ENCODE measurements around the gene UBQLN2.

Gene UBQLN2

GRCh38 chrX:56564921-56565840 lies 1.8 kb downstream of the UBQLN2 start:
- no peak overlapping the region for H3K27ac ChIP-seq (replicated peaks; ENCODE audit: low read length)
- no peak overlapping the region for H3K23ac ChIP-seq (ENCODE audit: low read depth, low read length, poor library complexity)
- peak; percentile 2 for DNase-seq (ENCODE audit: low spot score)

DNA sequence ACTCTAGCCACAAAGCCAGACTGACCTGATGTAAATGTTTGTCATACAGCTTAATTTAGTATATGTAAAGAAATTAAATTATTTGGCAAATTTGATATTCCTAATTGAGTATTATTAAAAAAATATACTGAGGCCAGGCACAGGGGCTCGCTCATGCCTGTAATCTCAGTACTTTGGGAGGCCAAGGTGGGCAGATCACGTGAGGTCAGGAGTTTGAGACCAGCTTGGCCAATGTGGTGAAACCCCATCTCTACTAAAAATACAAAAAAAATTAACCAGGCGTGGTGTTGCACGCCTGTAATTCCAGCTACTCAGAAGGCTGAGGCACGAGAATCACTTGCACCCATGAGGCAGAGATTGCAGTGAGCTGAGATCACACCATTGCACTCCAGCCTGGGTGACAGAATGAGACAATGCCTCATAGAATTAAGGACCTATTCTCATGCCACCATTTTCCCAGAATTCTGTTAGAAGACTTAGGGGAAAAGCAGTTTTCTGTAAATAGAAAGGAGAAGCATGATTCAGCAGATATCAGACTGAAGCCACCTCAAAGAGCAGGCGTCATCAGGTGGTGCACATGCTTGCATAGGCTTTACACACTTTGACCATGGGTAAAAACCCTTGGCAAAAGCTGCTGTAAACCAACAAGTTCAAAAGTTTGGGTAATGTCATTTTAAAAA lies 6.1 kb downstream of the UBQLN2 start:
- Histone ChIP-seq H3K9ac (ENCODE audit: low read depth, low read length, poor library complexity) (no peak overlapping the region), H3K36me3 (replicated peaks in 1 of 2; ENCODE audit: control insufficient read depth in 2 of 2, insufficient read depth in 2 of 2, low read length in 2 of 2) (peaks cover 0 to 20% of the 10 kb centered on the region in 2 donors), H3K27me3 (ENCODE audit: control insufficient read depth in 3 of 3, insufficient read depth in 3 of 3, low read depth in 1 of 3, low read length in 3 of 3) (no peaks in the 10 kb centered on the region), H3K18ac (ENCODE audit: low read length) (no peak overlapping the region), H3K4me3 (ENCODE audit: low read length in 2 of 2) (no peak overlapping the region), H3K27ac (replicated peaks; ENCODE audit: low read length) (no peak overlapping the region), H3K23ac (ENCODE audit: low read depth, low read length, poor library complexity) (no peak overlapping the region), H2BK5ac (ENCODE audit: low read length) (no peak overlapping the region), H3K4ac (ENCODE audit: low read length) (no peak overlapping the region), H2AFZ (ENCODE audit: low read length) (no peak overlapping the region), H3K79me1 (ENCODE audit: low read depth, low read length) (no peaks in the 10 kb centered on the region), H4K91ac (ENCODE audit: low read depth, low read length, poor library complexity) (no peak overlapping the region), H3K4me1 (ENCODE audit: control insufficient read depth in 2 of 2, insufficient read depth in 1 of 2, low read depth in 1 of 2, low read length in 2 of 2) (no peaks in the 10 kb centered on the region), H2BK12ac (ENCODE audit: low read length) (no peak overlapping the region), H2BK120ac (ENCODE audit: low read depth, low read length) (no peak overlapping the region), H2AK5ac (ENCODE audit: low read depth, low read length) (no peak overlapping the region), H2BK15ac (ENCODE audit: low read length) (no peak overlapping the region), H3K14ac (ENCODE audit: low read length) (no peak overlapping the region), H4K8ac (ENCODE audit: low read depth, low read length) (no peak overlapping the region), H3K9me3 (replicated peaks in 1 of 2; ENCODE audit: control insufficient read depth in 2 of 2, insufficient read depth in 1 of 2, low read depth in 1 of 2, low read length in 2 of 2) (no peaks in the 10 kb centered on the region), H3K4me2 (ENCODE audit: insufficient read depth, low read length, poor library complexity, severe bottlenecking) (no peak overlapping the region)
- no peak for DNase-seq (ENCODE audit: low spot score)
- WGBS, 2 donors (ENCODE audit: extremely low coverage in 2 of 2, insufficient read length in 2 of 2, insufficient replicate concordance in 1 of 2): no CpG with 5 or more reads among the region's 6 CpGs

More at GRCh38 chrX:56564921-56565840, 1.8 kb downstream of the UBQLN2 start:
- Histone ChIP-seq H2BK12ac (ENCODE audit: low read length) (no peak overlapping the region), H3K4ac (ENCODE audit: low read length) (no peak overlapping the region), H3K9ac (ENCODE audit: low read depth, low read length, poor library complexity) (peak overlapping the region; percentile 60), H3K79me1 (ENCODE audit: low read depth, low read length) (no peaks in the 10 kb centered on the region), H3K27me3 (ENCODE audit: control insufficient read depth in 3 of 3, insufficient read depth in 3 of 3, low read depth in 1 of 3, low read length in 3 of 3) (peaks cover 0 to 8% (median 0%) of the 10 kb centered on the region in 3 experiments), H3K36me3 (replicated peaks in 1 of 2; ENCODE audit: control insufficient read depth in 2 of 2, insufficient read depth in 2 of 2, low read length in 2 of 2) (peaks cover 0 to 20% of the 10 kb centered on the region in 2 donors), H2AK5ac (ENCODE audit: low read depth, low read length) (no peak overlapping the region), H3K4me3 (ENCODE audit: low read length in 2 of 2) (peak overlapping the region; percentile 87 to 96), H4K8ac (ENCODE audit: low read depth, low read length) (no peak overlapping the region), H4K91ac (ENCODE audit: low read depth, low read length, poor library complexity) (no peak overlapping the region), H3K9me3 (replicated peaks in 1 of 2; ENCODE audit: control insufficient read depth in 2 of 2, insufficient read depth in 1 of 2, low read depth in 1 of 2, low read length in 2 of 2) (no peaks in the 10 kb centered on the region), H3K4me1 (ENCODE audit: control insufficient read depth in 2 of 2, insufficient read depth in 1 of 2, low read depth in 1 of 2, low read length in 2 of 2) (no peaks in the 10 kb centered on the region), H3K4me2 (ENCODE audit: insufficient read depth, low read length, poor library complexity, severe bottlenecking) (peak overlapping the region; percentile 83), H2BK15ac (ENCODE audit: low read length) (no peak overlapping the region), H2AFZ (ENCODE audit: low read length) (no peak overlapping the region), H2BK5ac (ENCODE audit: low read length) (no peak overlapping the region), H3K18ac (ENCODE audit: low read length) (no peak overlapping the region), H2BK120ac (ENCODE audit: low read depth, low read length) (no peak overlapping the region), H3K14ac (ENCODE audit: low read length) (no peak overlapping the region)
- WGBS, 2 donors (ENCODE audit: extremely low coverage in 2 of 2, insufficient read length in 2 of 2, insufficient replicate concordance in 1 of 2): no CpG with 5 or more reads among the region's 20 CpGs

DNA sequence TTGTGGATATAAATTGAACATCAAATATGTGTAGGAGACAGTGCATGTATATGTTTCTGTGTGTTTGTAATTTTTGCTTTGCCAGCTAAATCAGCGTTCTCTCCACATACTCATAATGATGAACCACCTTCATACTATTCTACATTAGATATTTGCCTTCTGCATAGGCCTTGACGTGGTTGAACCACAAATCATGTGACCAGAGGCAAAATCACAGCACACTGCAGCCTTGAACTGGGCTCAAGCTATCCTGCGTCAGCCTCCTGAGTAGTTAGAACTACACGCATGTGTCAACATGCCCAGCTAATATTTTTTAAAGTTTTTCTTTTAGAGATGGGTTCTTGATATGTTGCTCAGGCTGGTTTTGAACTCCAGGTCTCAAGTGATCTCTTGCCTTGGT lies 9.5 kb downstream of the UBQLN2 start:
- no peak overlapping the region for H3K4ac ChIP-seq (ENCODE audit: low read length)
- no peak overlapping the region for H3K4me2 ChIP-seq (ENCODE audit: insufficient read depth, low read length, poor library complexity, severe bottlenecking)
- no peak overlapping the region for H3K27ac ChIP-seq (replicated peaks; ENCODE audit: low read length)
- peaks cover 0 to 9% of the 10 kb centered on the region in 2 donors for H3K36me3 ChIP-seq (replicated peaks in 1 of 2; ENCODE audit: control insufficient read depth in 2 of 2, insufficient read depth in 2 of 2, low read length in 2 of 2)
- no peak for DNase-seq (ENCODE audit: low spot score)
- H2BK12ac ChIP-seq (ENCODE audit: low read length): no peak overlapping the region
- no peak overlapping the region for H2AFZ ChIP-seq (ENCODE audit: low read length)
- no peaks in the 10 kb centered on the region for H3K79me1 ChIP-seq (ENCODE audit: low read depth, low read length)
- no peak overlapping the region for H3K9ac ChIP-seq (ENCODE audit: low read depth, low read length, poor library complexity)
- H3K23ac ChIP-seq (ENCODE audit: low read depth, low read length, poor library complexity): no peak overlapping the region
- H3K4me1 ChIP-seq (ENCODE audit: control insufficient read depth in 2 of 2, insufficient read depth in 1 of 2, low read depth in 1 of 2, low read length in 2 of 2): no peaks in the 10 kb centered on the region
- H2AK5ac ChIP-seq (ENCODE audit: low read depth, low read length): no peak overlapping the region
- no peak overlapping the region for H2BK15ac ChIP-seq (ENCODE audit: low read length)
- WGBS, 2 donors (ENCODE audit: extremely low coverage in 2 of 2, insufficient read length in 2 of 2, insufficient replicate concordance in 1 of 2): no CpG with 5 or more reads among the region's 4 CpGs
- H4K8ac ChIP-seq (ENCODE audit: low read depth, low read length): no peak overlapping the region
- no peaks in the 10 kb centered on the region for H3K9me3 ChIP-seq (replicated peaks in 1 of 2; ENCODE audit: control insufficient read depth in 2 of 2, insufficient read depth in 1 of 2, low read depth in 1 of 2, low read length in 2 of 2)
- H2BK120ac ChIP-seq (ENCODE audit: low read depth, low read length): no peak overlapping the region
- no peaks in the 10 kb centered on the region for H3K27me3 ChIP-seq (ENCODE audit: control insufficient read depth in 3 of 3, insufficient read depth in 3 of 3, low read depth in 1 of 3, low read length in 3 of 3)
- no peak overlapping the region for H3K4me3 ChIP-seq (ENCODE audit: low read length in 2 of 2)
- no peak overlapping the region for H2BK5ac ChIP-seq (ENCODE audit: low read length)
- H3K14ac ChIP-seq (ENCODE audit: low read length): no peak overlapping the region
- H3K18ac ChIP-seq (ENCODE audit: low read length): no peak overlapping the region
- H4K91ac ChIP-seq (ENCODE audit: low read depth, low read length, poor library complexity): no peak overlapping the region

DNA sequence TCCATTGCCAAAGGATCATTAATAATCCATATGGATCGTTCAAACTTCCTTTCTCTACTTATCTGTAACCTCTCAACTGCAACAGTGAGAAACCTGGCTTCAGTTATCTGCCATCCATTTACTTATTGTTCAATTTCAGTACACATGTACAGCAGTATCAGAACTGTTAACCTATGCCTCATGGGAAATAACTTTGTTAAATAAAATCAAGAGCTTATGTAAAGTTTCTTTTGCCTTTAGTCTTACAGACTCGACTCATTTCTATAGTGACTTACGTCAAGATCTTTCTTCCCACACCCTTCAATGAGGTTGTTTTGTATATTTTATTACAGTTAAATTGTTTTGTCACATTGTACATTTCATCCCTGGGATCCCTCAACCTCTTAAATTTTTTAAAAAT lies 11.4 kb downstream of the UBQLN2 start:
- Histone ChIP-seq H2BK5ac (ENCODE audit: low read length) (no peak overlapping the region), H3K4ac (ENCODE audit: low read length) (no peak overlapping the region), H3K27ac (replicated peaks; ENCODE audit: low read length) (no peak overlapping the region), H2AFZ (ENCODE audit: low read length) (no peak overlapping the region), H3K23ac (ENCODE audit: low read depth, low read length, poor library complexity) (no peak overlapping the region), H4K8ac (ENCODE audit: low read depth, low read length) (no peak overlapping the region), H3K4me1 (ENCODE audit: control insufficient read depth in 2 of 2, insufficient read depth in 1 of 2, low read depth in 1 of 2, low read length in 2 of 2) (no peaks in the 10 kb centered on the region), H3K18ac (ENCODE audit: low read length) (no peak overlapping the region), H3K4me3 (ENCODE audit: low read length in 2 of 2) (no peak overlapping the region), H3K14ac (ENCODE audit: low read length) (no peak overlapping the region), H2AK5ac (ENCODE audit: low read depth, low read length) (no peak overlapping the region), H3K9me3 (replicated peaks in 1 of 2; ENCODE audit: control insufficient read depth in 2 of 2, insufficient read depth in 1 of 2, low read depth in 1 of 2, low read length in 2 of 2) (no peaks in the 10 kb centered on the region), H3K9ac (ENCODE audit: low read depth, low read length, poor library complexity) (no peak overlapping the region), H2BK12ac (ENCODE audit: low read length) (no peak overlapping the region), H4K91ac (ENCODE audit: low read depth, low read length, poor library complexity) (no peak overlapping the region), H3K27me3 (ENCODE audit: control insufficient read depth in 3 of 3, insufficient read depth in 3 of 3, low read depth in 1 of 3, low read length in 3 of 3) (no peaks in the 10 kb centered on the region), H2BK120ac (ENCODE audit: low read depth, low read length) (no peak overlapping the region), H3K79me1 (ENCODE audit: low read depth, low read length) (no peaks in the 10 kb centered on the region), H3K36me3 (replicated peaks in 1 of 2; ENCODE audit: control insufficient read depth in 2 of 2, insufficient read depth in 2 of 2, low read length in 2 of 2) (peaks cover 0 to under 1% of the 10 kb centered on the region in 2 donors), H2BK15ac (ENCODE audit: low read length) (no peak overlapping the region), H3K4me2 (ENCODE audit: insufficient read depth, low read length, poor library complexity, severe bottlenecking) (no peak overlapping the region)
- no CpG with 5 or more reads among the region's 3 CpGs for WGBS, 2 donors (ENCODE audit: extremely low coverage in 2 of 2, insufficient read length in 2 of 2, insufficient replicate concordance in 1 of 2)
- no peak for DNase-seq (ENCODE audit: low spot score)
